ENCODE data around the gene ARNT2.

The ARNT2 gene

GRCh38 chr15:80423215-80423614, 19.0 kb downstream of the ARNT2 start:
- peaks cover 30% of the 10 kb centered on the region for H3K27me3 Mint-ChIP-seq
- H3K27ac Mint-ChIP-seq = no peak overlapping the region
- no peaks in the 10 kb centered on the region for H3K36me3 Mint-ChIP-seq (ENCODE audit: low read depth)
- H3K4me3 Mint-ChIP-seq = no peak overlapping the region
- no peak for DNase-seq
- no peaks in the 10 kb centered on the region for H3K9me3 Mint-ChIP-seq
- no peaks in the 10 kb centered on the region for H3K4me1 Mint-ChIP-seq (ENCODE audit: low read depth)

DNA sequence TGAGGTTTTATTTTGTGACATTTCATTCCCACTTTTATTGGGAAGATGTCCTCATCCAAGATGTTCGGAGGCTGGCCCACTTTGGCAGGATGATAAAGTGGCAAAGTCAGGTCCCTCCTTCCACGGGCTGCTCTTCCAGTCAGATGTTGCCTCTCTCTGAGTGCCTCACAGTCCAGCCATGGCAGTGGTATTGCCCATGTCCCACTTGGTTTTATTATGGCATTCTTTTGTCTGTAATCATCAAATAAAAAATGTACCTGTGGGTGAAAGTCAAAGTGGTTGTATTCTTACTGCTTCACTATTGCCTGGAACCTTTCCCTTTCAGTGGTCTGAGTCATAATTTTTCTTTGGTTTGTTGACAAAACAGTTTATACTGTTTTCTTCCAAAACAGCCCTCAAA, 20.2 kb downstream of the ARNT2 start:
- no peak overlapping the region for H3K4me3 Mint-ChIP-seq
- H3K4me1 Mint-ChIP-seq (ENCODE audit: low read depth) = no peaks in the 10 kb centered on the region
- no peaks in the 10 kb centered on the region for H3K36me3 Mint-ChIP-seq (ENCODE audit: low read depth)
- no peak overlapping the region for H3K27ac Mint-ChIP-seq
- peaks cover 18% of the 10 kb centered on the region for H3K27me3 Mint-ChIP-seq
- no peak for DNase-seq
- H3K9me3 Mint-ChIP-seq = no peaks in the 10 kb centered on the region

- peaks cover 18% of the 10 kb centered on the region for H3K27me3 Mint-ChIP-seq
- H3K4me1 Mint-ChIP-seq (ENCODE audit: low read depth) = no peaks in the 10 kb centered on the region
- no peaks in the 10 kb centered on the region for H3K9me3 Mint-ChIP-seq
- DNase-seq = no peak
- H3K27ac Mint-ChIP-seq = no peak overlapping the region
- no peaks in the 10 kb centered on the region for H3K36me3 Mint-ChIP-seq (ENCODE audit: low read depth)
- no peak overlapping the region for H3K4me3 Mint-ChIP-seq
These were observed 22.1 kb downstream of the ARNT2 start for GRCh38 chr15:80426316-80426715.

GRCh38 chr15:80429964-80430363, 25.8 kb downstream of the ARNT2 start:
- no peaks in the 10 kb centered on the region for H3K4me1 Mint-ChIP-seq (ENCODE audit: low read depth)
- no peaks in the 10 kb centered on the region for H3K36me3 Mint-ChIP-seq (ENCODE audit: low read depth)
- no peak for DNase-seq
- no peak overlapping the region for H3K27ac Mint-ChIP-seq
- H3K27me3 Mint-ChIP-seq = peaks cover 18% of the 10 kb centered on the region
- no peaks in the 10 kb centered on the region for H3K9me3 Mint-ChIP-seq
- H3K4me3 Mint-ChIP-seq = no peak overlapping the region

DNA sequence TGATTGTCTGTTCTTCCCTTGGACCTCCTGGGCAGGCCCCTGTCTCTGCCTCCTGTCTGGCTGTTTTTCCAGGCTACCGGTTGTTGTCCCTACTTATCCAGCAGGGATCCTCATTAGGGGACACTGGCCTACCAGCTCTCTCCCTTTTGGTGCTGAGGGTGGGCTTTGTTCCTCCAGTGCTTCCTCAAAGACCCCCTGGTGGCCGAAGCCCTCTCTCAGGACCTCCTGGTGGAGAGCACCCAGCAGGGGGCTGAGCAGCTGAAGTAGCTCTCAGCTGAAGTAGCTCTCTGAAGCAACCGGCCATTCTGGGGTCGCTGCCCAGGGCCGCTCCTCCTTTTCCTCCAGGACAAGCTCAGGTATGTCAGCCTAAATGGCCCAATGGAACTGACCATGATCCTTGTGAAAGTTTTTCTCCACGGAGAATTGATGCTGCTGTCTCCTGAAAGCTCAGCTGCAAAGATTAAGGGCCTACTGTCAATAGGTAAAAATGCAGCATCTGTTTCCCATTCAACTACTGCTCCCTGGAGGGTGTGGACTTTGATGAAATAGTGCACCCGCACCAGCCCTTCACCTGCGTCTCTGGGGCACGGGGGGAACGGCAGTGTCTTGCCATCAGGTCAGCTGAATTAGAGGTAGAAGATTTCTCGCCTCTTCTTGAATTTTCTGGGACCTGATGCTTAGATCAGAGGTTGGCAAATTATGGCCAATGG, 27.6 kb downstream of the ARNT2 start:
- H3K9me3 Mint-ChIP-seq = no peaks in the 10 kb centered on the region
- H3K27ac Mint-ChIP-seq = no peak overlapping the region
- no peaks in the 10 kb centered on the region for H3K36me3 Mint-ChIP-seq (ENCODE audit: low read depth)
- peaks cover 4% of the 10 kb centered on the region for H3K4me1 Mint-ChIP-seq (ENCODE audit: low read depth)
- no peak for DNase-seq
- H3K4me3 Mint-ChIP-seq = no peak overlapping the region
- peaks cover 15% of the 10 kb centered on the region for H3K27me3 Mint-ChIP-seq

GRCh38 chr15:80432345-80432702, 28.1 kb downstream of the ARNT2 start:
- Mint-ChIP-seq H3K27ac (no peak overlapping the region), H3K4me3 (no peak overlapping the region), H3K27me3 (peaks cover 11% of the 10 kb centered on the region), H3K36me3 (ENCODE audit: low read depth) (no peaks in the 10 kb centered on the region), H3K9me3 (no peaks in the 10 kb centered on the region), H3K4me1 (ENCODE audit: low read depth) (peaks cover 5% of the 10 kb centered on the region)
- no peak for DNase-seq

- no peak overlapping the region for H3K27ac Mint-ChIP-seq
- H3K4me3 Mint-ChIP-seq = no peak overlapping the region
- peaks cover 11% of the 10 kb centered on the region for H3K27me3 Mint-ChIP-seq
- no peaks in the 10 kb centered on the region for H3K9me3 Mint-ChIP-seq
- H3K36me3 Mint-ChIP-seq (ENCODE audit: low read depth) = no peaks in the 10 kb centered on the region
- no peak for DNase-seq
- peaks cover 5% of the 10 kb centered on the region for H3K4me1 Mint-ChIP-seq (ENCODE audit: low read depth)
These were observed 29.7 kb downstream of the ARNT2 start for GRCh38 chr15:80433836-80434235.

DNA sequence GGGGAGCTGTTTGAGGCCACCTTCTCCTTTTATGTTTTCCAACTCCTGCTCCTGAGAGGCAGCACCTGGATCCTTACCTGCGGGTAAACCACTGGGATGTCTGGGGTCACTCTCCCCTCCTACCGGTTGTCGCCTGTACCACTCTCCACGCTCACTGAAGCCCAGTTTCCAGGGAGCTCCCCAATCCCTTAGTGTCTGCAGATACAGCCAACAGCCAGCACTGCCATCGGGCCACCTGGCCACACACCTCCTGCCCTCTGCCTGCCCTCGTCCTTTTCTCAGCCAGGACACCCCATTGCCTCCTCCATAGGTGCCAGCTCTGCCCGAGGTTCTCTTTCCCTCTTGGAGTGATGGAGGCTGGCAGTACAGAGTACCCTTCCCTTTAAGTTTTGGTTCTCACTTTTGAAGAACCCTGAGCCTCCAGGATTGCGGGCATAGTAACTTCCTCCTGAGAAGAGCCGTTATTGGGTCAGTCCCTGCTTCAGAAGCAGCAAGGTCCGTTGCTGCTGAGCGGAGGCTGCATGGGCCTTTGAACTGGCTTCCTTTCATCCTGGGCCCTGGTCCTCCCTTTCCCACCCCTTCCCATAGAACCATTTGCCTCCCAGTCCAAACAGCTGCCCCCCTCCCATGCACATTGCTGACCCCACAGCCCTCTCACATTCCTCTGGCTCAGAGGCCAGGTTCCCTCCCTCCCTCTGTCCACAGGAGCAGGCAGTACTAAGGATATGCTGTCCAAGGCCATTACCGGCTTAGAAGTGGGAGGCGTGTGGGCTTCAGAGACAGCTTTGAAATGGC, 30.9 kb downstream of the ARNT2 start:
- H3K9me3 Mint-ChIP-seq = no peaks in the 10 kb centered on the region
- no peak overlapping the region for H3K4me3 Mint-ChIP-seq
- H3K4me1 Mint-ChIP-seq (ENCODE audit: low read depth) = peaks cover 5% of the 10 kb centered on the region
- DNase-seq = no peak
- H3K27me3 Mint-ChIP-seq = peaks cover 16% of the 10 kb centered on the region
- no peak overlapping the region for H3K27ac Mint-ChIP-seq
- H3K36me3 Mint-ChIP-seq (ENCODE audit: low read depth) = no peaks in the 10 kb centered on the region

DNA sequence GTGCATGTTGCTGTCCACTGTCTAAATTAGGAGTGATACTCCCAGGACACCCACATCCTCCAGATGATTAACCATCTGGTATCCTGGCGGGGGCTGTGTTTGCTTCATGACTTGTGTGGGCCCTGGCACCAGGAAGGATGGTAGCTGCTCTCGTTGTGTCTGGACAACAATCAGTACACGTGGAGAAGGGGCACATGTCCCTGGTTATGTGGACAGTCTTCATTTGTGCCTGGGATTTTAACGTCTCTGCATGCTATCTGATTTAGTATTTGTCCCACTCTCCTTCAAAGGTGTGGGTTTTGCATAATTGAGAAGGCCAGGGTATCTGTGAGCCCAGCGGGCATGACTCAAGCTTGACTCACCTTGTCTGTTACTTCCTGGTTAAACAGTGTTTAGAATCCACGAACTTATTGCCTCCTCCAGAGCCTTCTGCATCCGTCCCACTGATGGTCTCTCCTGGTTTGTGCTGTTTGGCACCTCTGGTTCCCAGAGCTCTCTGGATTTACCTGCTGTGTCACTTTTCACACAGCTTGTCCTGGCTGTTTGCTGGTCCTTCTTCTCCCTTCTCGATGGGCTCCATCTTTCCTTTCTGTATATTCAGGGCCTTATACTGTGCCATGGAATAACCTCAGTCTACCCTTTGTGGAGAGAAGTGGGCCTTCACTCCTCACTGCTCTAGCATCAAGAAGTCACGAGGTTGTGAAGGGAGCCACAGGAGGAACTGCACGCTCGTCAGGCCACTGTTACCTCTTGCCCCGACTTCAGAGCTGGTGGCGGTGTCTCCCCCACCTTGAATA, 32.5 kb downstream of the ARNT2 start:
- DNase-seq = no peak
- Mint-ChIP-seq H3K4me1 (ENCODE audit: low read depth) (peaks cover 5% of the 10 kb centered on the region), H3K36me3 (ENCODE audit: low read depth) (no peaks in the 10 kb centered on the region), H3K9me3 (no peaks in the 10 kb centered on the region), H3K27me3 (peaks cover 8% of the 10 kb centered on the region), H3K27ac (no peak overlapping the region), H3K4me3 (no peak overlapping the region)

GRCh38 chr15:80437334-80437891, 33.2 kb downstream of the ARNT2 start:
- H3K27me3 Mint-ChIP-seq = peaks cover 8% of the 10 kb centered on the region
- no peak for DNase-seq

GRCh38 chr15:80439140-80439539, 35.0 kb downstream of the ARNT2 start:
- H3K4me3 Mint-ChIP-seq = no peak overlapping the region
- no peak for DNase-seq
- H3K4me1 Mint-ChIP-seq (ENCODE audit: low read depth) = peaks cover 5% of the 10 kb centered on the region
- no peaks in the 10 kb centered on the region for H3K9me3 Mint-ChIP-seq
- H3K27me3 Mint-ChIP-seq = peaks cover 8% of the 10 kb centered on the region
- no peaks in the 10 kb centered on the region for H3K36me3 Mint-ChIP-seq (ENCODE audit: low read depth)
- H3K27ac Mint-ChIP-seq = no peak overlapping the region

More at GRCh38 chr15:80437334-80437891, 33.2 kb downstream of the ARNT2 start:
- Mint-ChIP-seq H3K36me3 (ENCODE audit: low read depth) (no peaks in the 10 kb centered on the region), H3K9me3 (no peaks in the 10 kb centered on the region), H3K27ac (no peak overlapping the region), H3K4me3 (no peak overlapping the region), H3K4me1 (ENCODE audit: low read depth) (peaks cover 5% of the 10 kb centered on the region)

GRCh38 chr15:80440024-80440423, 35.8 kb downstream of the ARNT2 start:
- H3K9me3 Mint-ChIP-seq = no peaks in the 10 kb centered on the region
- peaks cover 5% of the 10 kb centered on the region for H3K4me1 Mint-ChIP-seq (ENCODE audit: low read depth)
- H3K36me3 Mint-ChIP-seq (ENCODE audit: low read depth) = no peaks in the 10 kb centered on the region
- H3K27me3 Mint-ChIP-seq = peaks cover 8% of the 10 kb centered on the region
- no peak overlapping the region for H3K4me3 Mint-ChIP-seq
- no peak for DNase-seq
- no peak overlapping the region for H3K27ac Mint-ChIP-seq

DNA sequence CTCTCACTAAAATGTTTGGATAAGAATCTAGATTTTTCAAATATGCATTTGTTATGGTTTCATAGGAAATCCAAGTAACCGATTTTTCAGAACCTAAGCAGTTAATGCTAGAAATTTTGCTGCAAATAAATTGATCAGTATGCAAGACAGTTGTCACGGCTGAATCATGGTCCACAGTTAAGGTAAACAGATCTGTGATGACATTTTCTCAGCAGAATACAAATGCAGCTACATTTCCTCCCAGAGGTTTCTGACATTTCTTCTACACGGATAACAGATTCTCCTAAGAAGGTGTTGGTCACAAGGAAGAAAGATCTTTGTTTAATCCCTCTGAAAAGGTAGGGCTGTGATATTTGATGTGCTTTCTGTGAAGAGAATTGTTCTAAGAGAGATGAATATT, 36.9 kb downstream of the ARNT2 start:
- Mint-ChIP-seq H3K9me3 (no peaks in the 10 kb centered on the region), H3K27me3 (peaks cover 8% of the 10 kb centered on the region), H3K4me1 (ENCODE audit: low read depth) (peaks cover 5% of the 10 kb centered on the region), H3K27ac (no peak overlapping the region), H3K36me3 (ENCODE audit: low read depth) (no peaks in the 10 kb centered on the region), H3K4me3 (no peak overlapping the region)
- DNase-seq = no peak

- Mint-ChIP-seq H3K4me3 (no peak overlapping the region), H3K36me3 (ENCODE audit: low read depth) (no peaks in the 10 kb centered on the region), H3K4me1 (ENCODE audit: low read depth) (peaks cover 2% of the 10 kb centered on the region), H3K27ac (no peak overlapping the region), H3K27me3 (peaks cover 8% of the 10 kb centered on the region), H3K9me3 (no peaks in the 10 kb centered on the region)
- DNase-seq = no peak
These were observed 37.5 kb downstream of the ARNT2 start for GRCh38 chr15:80441714-80442113.

All from activated T-cell treated with anti-CD3 and anti-CD28 coated beads, Interleukin-2, amount 50 U/mL, for 24 hours (primary cell).